DMS79 (cell line): ENCODE measurements around the gene HACE1.

Experiments
- DNase-seq: peaks from one replicate; lab custom pipeline; 2025; lab: John Stamatoyannopoulos, UW

HACE1 gene

GRCh38 chr6:104688283-104688969, 171.3 kb downstream of the HACE1 start:
- DNase-seq = no peak

DNA sequence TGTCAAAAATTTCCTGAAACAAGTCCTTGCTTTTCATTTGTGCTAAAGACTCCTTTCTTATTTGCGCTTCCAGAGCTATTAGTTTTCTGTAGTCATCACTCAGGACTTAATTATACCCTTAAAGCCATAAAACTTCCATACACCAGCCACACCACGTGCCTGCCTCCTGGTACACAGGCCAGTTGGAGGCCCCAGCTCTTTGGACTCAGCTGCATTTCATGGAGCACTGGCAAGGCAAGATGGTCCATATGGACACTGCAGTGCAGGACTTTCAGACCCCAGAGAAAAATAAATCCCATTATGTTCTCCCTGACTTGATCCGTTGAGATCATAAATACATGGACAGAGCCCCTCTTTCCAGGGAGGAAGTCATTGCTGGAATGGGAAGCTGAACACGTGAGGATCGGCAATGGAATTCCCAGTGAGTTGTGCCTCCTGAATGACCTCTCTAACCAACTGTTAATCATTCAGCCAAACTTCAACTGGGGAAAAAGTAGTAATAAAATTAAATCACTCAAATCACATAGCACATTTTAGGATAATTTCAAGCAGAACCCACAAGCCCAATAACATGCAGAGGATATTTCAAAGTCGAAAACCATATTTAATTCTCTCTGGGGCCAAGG, 173.1 kb downstream of the HACE1 start:
- no peak for DNase-seq

DNA sequence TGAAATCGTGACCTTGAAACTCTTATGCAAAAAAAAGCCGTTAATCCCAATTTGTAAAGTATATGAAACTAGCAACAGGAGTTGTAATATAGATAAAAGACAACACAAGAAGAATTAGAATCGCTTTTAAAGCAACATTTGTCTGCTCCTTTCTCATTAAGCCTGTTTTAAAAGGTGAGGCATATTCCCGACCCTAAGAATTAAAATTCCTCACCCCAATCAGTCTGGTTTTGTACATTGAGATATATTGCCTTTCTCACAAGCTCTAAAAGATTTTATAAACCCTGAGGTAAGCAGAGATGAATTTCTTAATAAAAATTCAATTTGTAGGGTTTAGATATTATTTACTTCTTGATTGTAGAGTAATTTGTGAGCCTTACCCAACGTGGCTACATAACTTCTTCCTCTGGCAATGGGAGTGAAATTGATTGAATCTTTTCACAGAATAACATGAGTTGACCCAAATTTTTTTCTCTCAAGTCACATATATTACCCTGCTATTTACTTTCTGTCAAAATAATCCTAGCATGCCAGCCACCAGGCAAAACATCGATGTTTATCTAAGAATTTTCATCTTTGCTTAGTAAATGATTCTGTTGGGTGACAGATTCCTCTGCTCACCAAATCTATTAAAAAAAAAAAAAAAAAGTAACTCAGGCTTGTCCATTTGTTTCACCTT, 173.7 kb downstream of the HACE1 start:
- no peak for DNase-seq

- no peak for DNase-seq
Measured at GRCh38 chr6:104684911-104685415, 174.8 kb downstream of the HACE1 start.

GRCh38 chr6:104683809-104684208, 175.9 kb downstream of the HACE1 start:
- DNase-seq = no peak

GRCh38 chr6:104682722-104683643, 176.7 kb downstream of the HACE1 start:
- DNase-seq = no peak

DNA sequence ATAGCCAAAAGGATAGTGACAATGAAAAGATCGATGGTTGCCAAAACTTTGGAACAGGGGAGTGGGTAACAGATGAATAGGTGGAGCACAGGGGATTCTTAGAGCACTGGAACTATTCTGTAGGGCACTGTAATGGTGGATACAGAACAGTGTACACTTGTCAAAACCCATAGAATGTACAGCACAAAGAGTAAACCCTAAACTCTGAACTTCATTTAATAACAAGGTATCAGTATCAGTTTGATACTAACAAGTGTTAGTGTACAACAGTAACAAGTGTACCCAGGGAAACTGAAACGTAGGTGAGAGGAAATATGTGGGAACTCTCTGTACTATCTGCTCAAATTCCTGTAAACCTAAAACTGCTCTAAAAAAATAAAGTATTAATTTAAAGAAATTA, 179.2 kb downstream of the HACE1 start:
- DNase-seq = no peak

DNA sequence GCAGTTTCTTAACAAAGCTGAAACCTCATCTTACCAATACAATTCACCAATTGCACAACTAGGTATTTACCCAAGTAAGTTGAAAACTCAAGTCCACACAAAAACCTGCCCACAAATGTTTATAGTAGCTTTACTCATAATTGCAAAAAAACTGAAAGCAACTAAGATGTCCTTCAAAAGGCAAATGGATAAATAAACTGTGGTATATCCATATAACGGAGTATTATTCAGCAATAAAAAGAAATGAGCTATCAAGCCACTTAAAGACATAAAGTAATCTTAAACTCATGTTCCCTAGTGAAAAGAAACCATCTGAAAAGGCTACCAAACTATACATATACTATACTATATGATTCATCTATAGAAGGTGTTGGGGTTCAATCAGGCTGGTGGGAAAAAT, 179.7 kb downstream of the HACE1 start:
- DNase-seq = no peak
